Stimulated activated CD4-positive, alpha-beta T cell treated with anti-CD3 and anti-CD28 coated beads, Interleukin-15, amount 100 ng/mL, for 24 hours (primary cell): Measurements from ENCODE around the gene LGALS3BP.

Experiments
- DNase-seq: peaks from one replicate; pipeline ENCODE4 v3.0.0-alpha.2; 2020

The LGALS3BP gene

GRCh38 chr17:78935419-78936323 lies 44.1 kb downstream of the LGALS3BP start:
- no peak for DNase-seq

- DNase-seq, result no peak
Observed at GRCh38 chr17:78934681-78935418, 44.9 kb downstream of the LGALS3BP start.

GRCh38 chr17:78933959-78934568 lies 45.7 kb downstream of the LGALS3BP start:
- DNase-seq, result no peak

- peak; percentile 62 for DNase-seq
Observed at GRCh38 chr17:78933025-78933958, 46.4 kb downstream of the LGALS3BP start.

- DNase-seq, result no peak
Observed at GRCh38 chr17:78929908-78930775, 49.6 kb downstream of the LGALS3BP start.

- DNase-seq, result peak; percentile 12
Observed at GRCh38 chr17:78925662-78926555, 53.8 kb downstream of the LGALS3BP start.

- DNase-seq, result peak; percentile 74
Observed at GRCh38 chr17:78925234-78925633, 54.5 kb downstream of the LGALS3BP start, which contains the start of gene TIMP2. TSS of gene TIMP2 (minus strand) at chr17:78925387. CDS start at chr17:78925088, 299 bp downstream.

GRCh38 chr17:78924481-78925151 lies 55.1 kb downstream of the LGALS3BP start:
- DNase-seq, result peak; percentile 23

- peak; percentile 69 for DNase-seq
Observed at GRCh38 chr17:78923660-78924453, 55.9 kb downstream of the LGALS3BP start.

GRCh38 chr17:78922816-78923498 lies 56.8 kb downstream of the LGALS3BP start:
- DNase-seq, result no peak

GRCh38 chr17:78921437-78921971 lies 58.2 kb downstream of the LGALS3BP start:
- no peak for DNase-seq
